Measurements from ENCODE around the gene ENTHD1. TPM values are rescaled to one million over a fixed set of nuclear protein-coding genes. Genes with fewer than 3 reads are reported as not detected.

The ENTHD1 gene
- total RNA-seq, 1 experiment from 2014 or later, result not detected

GRCh38 chr22:39785232-39785631 lies 108.3 kb downstream of the ENTHD1 start:
- no CpG with 5 or more reads among the region's 5 CpGs for WGBS (ENCODE audit: extremely low coverage, insufficient read length, low lambda C conversion rate)
- H3K27me3 ChIP-seq (ENCODE audit: insufficient read depth, low read length), result no peaks in the 10 kb centered on the region
- no peak overlapping the region for H2BK120ac ChIP-seq (ENCODE audit: low read depth, low read length, poor library complexity, severe bottlenecking)
- no peak overlapping the region for H3K56ac ChIP-seq (ENCODE audit: insufficient read length, low read depth, low read length)
- no peak overlapping the region for H2BK20ac ChIP-seq (ENCODE audit: low read depth, low read length, poor library complexity, severe bottlenecking)
- H2BK12ac ChIP-seq (ENCODE audit: insufficient read length, low read depth, low read length), result no peak overlapping the region
- H4K20me1 ChIP-seq (ENCODE audit: control insufficient read depth, insufficient read depth, insufficient read length), result no peaks in the 10 kb centered on the region
- no peak overlapping the region for H4K8ac ChIP-seq (replicated peaks; ENCODE audit: insufficient read length, low read depth, low read length)
- no peaks in the 10 kb centered on the region for H3K79me1 ChIP-seq (ENCODE audit: insufficient read depth, low read depth, low read length, poor library complexity, severe bottlenecking)
- no peak overlapping the region for H2BK5ac ChIP-seq (ENCODE audit: insufficient read length, low read length)
- no peak overlapping the region for H3K4me3 Mint-ChIP-seq
- H3K18ac ChIP-seq (ENCODE audit: insufficient read length, low read depth, low read length), result no peak overlapping the region
- H3K4me1 ChIP-seq (ENCODE audit: insufficient read depth, low read length), result no peaks in the 10 kb centered on the region
- no peaks in the 10 kb centered on the region for H3K4me1 Mint-ChIP-seq
- H3K27ac ChIP-seq (ENCODE audit: insufficient read length, low read depth, low read length), result no peak overlapping the region
- H3K4me2 ChIP-seq (ENCODE audit: insufficient read depth, insufficient read length, low read length), result no peak overlapping the region
- H3K9me3 Mint-ChIP-seq, result no peaks in the 10 kb centered on the region
- H3K23ac ChIP-seq (ENCODE audit: insufficient read length, low read depth, low read length), result no peak overlapping the region
- no peaks in the 10 kb centered on the region for H3K36me3 Mint-ChIP-seq (ENCODE audit: insufficient read depth in 1 of 3, low read depth in 3 of 3)
- no peaks in the 10 kb centered on the region for H3K79me2 ChIP-seq (ENCODE audit: insufficient read depth, low read length)
- no peak overlapping the region for H3T11ph ChIP-seq (ENCODE audit: low read length)
- no peaks in the 10 kb centered on the region for H3K9me3 ChIP-seq (ENCODE audit: control insufficient read depth, low read depth, low read length)
- no peak overlapping the region for H2AK5ac ChIP-seq (ENCODE audit: insufficient read length, low read length)
- H2BK15ac ChIP-seq (ENCODE audit: low read depth, low read length), result no peak overlapping the region
- peaks cover 18% of the 10 kb centered on the region for H3K27me3 Mint-ChIP-seq (ENCODE audit: low read depth)
- no peak for DNase-seq
- no peak for TF ChIP-seq CTCF (conservative IDR thresholded peaks at IDR 0.05)
- H3K27ac Mint-ChIP-seq, result no peak overlapping the region
- no peak overlapping the region for H2AFZ ChIP-seq (ENCODE audit: low read length)
- no peak overlapping the region for H4K5ac ChIP-seq (ENCODE audit: insufficient read length, low read depth, low read length)
- H3K23me2 ChIP-seq (ENCODE audit: insufficient read length, low read depth, low read length, poor library complexity, severe bottlenecking), result no peaks in the 10 kb centered on the region
- H3K9ac ChIP-seq (ENCODE audit: extremely low read depth, insufficient read length, low read length), result no peak overlapping the region
- H3K4ac ChIP-seq (ENCODE audit: low read depth, low read length), result no peak overlapping the region
- H3K14ac ChIP-seq (ENCODE audit: insufficient read depth, low read length), result no peak overlapping the region
- no peak overlapping the region for H4K91ac ChIP-seq (ENCODE audit: insufficient read length, low read depth, low read length)
